ENCODE data around the gene MIF. TPM values are rescaled to one million over a fixed set of nuclear protein-coding genes. Genes with fewer than 3 reads are reported as not detected.
A peak's percentile ranks its signal among the peaks of the same experiment; 100 is the strongest.

MIF gene
- total RNA-seq, 1 experiment from 2014 or later = 1,068 TPM

DNA sequence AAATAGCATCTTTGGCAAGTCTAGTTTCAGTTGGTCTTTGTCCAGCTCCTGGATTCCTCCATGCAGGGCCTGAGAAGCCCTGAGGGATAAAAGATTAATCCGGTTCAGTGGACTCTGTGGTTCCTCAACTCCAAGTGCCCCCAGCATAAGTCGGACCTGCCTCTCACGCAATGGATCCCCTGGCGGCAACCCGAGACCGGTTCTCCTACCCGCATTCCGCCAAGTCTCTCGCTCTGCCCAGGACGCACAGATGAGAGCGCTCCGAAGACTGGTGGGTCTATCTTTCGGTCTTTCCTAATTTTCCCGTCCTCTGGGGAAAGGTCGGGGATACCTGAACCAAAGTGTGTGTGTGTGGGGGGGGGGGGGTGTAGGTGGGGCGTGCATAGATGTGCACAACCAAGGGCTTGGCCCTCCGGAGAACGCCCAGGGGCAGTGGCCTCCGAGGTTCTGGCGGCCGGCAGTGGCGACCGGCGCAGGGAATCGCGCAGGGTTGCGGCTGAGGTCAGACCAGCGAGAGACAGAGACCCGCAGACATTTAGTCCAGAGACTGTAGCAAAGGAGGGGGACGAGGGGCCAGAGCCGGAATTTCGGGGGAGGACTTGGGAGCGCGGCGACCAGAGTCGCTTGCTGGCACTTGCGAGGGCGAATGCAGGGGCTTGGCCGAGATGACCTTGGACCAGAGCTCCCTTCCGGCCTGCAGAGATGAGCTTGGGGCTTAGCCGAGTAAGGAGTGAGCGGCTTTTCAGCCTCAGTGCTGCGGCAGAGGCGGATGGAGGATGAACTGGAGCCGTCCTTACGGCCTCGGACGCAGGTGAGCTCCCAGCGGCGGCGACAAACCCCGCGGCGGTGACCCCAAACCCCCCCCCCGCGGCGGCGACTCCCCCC, 37.2 kb upstream of the MIF start:
- peaks cover 20 to 21% of the 10 kb centered on the region in 2 experiments for H3K4me1 Mint-ChIP-seq
- Histone ChIP-seq H3K14ac (ENCODE audit: insufficient read depth, low read length) (peak overlapping the region; percentile 28), H3K56ac (ENCODE audit: insufficient read length, low read depth, low read length) (no peak overlapping the region), H2BK20ac (ENCODE audit: low read depth, low read length, poor library complexity, severe bottlenecking) (no peak overlapping the region), H3K4ac (ENCODE audit: low read depth, low read length) (no peak overlapping the region), H3K79me2 (ENCODE audit: insufficient read depth, low read length) (no peaks in the 10 kb centered on the region), H2BK5ac (ENCODE audit: insufficient read length, low read length) (no peak overlapping the region), H3K18ac (ENCODE audit: insufficient read length, low read depth, low read length) (peak overlapping the region; percentile 9), H2AK5ac (ENCODE audit: insufficient read length, low read length) (no peak overlapping the region), H3K27ac (ENCODE audit: insufficient read length, low read depth, low read length) (no peak overlapping the region), H4K91ac (ENCODE audit: insufficient read length, low read depth, low read length) (no peak overlapping the region), H4K8ac (replicated peaks; ENCODE audit: insufficient read length, low read depth, low read length) (no peak overlapping the region), H2BK12ac (ENCODE audit: insufficient read length, low read depth, low read length) (no peak overlapping the region), H3K23ac (ENCODE audit: insufficient read length, low read depth, low read length) (no peak overlapping the region), H3K27me3 (ENCODE audit: insufficient read depth, low read length) (no peaks in the 10 kb centered on the region), H2BK15ac (ENCODE audit: low read depth, low read length) (no peak overlapping the region), H2AFZ (ENCODE audit: low read length) (no peak overlapping the region), H3T11ph (ENCODE audit: low read length) (no peak overlapping the region), H3K79me1 (ENCODE audit: insufficient read depth, low read depth, low read length, poor library complexity, severe bottlenecking) (no peaks in the 10 kb centered on the region), H4K20me1 (ENCODE audit: control insufficient read depth, insufficient read depth, insufficient read length) (no peaks in the 10 kb centered on the region), H3K9me3 (ENCODE audit: control insufficient read depth, low read depth, low read length) (no peaks in the 10 kb centered on the region), H3K4me2 (ENCODE audit: insufficient read depth, insufficient read length, low read length) (peak overlapping the region; percentile 91), H3K9ac (ENCODE audit: extremely low read depth, insufficient read length, low read length) (peak overlapping the region; percentile 49), H4K5ac (ENCODE audit: insufficient read length, low read depth, low read length) (no peak overlapping the region), H3K4me1 (ENCODE audit: insufficient read depth, low read length) (0 out of 2 replicates have a peak, but pooled peaks cover 2% of the 10 kb centered on the region), H3K23me2 (ENCODE audit: insufficient read length, low read depth, low read length, poor library complexity, severe bottlenecking) (peaks cover 14% of the 10 kb centered on the region), H2BK120ac (ENCODE audit: low read depth, low read length, poor library complexity, severe bottlenecking) (no peak overlapping the region)
- TF ChIP-seq, protein P1, sequence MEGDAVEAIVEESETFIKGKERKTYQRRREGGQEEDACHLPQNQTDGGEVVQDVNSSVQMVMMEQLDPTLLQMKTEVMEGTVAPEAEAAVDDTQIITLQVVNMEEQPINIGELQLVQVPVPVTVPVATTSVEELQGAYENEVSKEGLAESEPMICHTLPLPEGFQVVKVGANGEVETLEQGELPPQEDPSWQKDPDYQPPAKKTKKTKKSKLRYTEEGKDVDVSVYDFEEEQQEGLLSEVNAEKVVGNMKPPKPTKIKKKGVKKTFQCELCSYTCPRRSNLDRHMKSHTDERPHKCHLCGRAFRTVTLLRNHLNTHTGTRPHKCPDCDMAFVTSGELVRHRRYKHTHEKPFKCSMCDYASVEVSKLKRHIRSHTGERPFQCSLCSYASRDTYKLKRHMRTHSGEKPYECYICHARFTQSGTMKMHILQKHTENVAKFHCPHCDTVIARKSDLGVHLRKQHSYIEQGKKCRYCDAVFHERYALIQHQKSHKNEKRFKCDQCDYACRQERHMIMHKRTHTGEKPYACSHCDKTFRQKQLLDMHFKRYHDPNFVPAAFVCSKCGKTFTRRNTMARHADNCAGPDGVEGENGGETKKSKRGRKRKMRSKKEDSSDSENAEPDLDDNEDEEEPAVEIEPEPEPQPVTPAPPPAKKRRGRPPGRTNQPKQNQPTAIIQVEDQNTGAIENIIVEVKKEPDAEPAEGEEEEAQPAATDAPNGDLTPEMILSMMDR (conservative IDR thresholded peaks at IDR 0.05) = peak; percentile 38; the same call in 1 of the 3 replicates
- no peaks in the 10 kb centered on the region; a peak in 1 of 5 replicates for H3K9me3 Mint-ChIP-seq
- H3K27ac Mint-ChIP-seq = peak overlapping the region; percentile 92 to 97 (median 95); a peak in 6 of 7 replicates
- peak; percentile 71 for DNase-seq
- no peaks in the 10 kb centered on the region for H3K36me3 Mint-ChIP-seq (ENCODE audit: insufficient read depth in 1 of 3, low read depth in 3 of 3)
- no peaks in the 10 kb centered on the region for H3K27me3 Mint-ChIP-seq (ENCODE audit: low read depth)
- no CpG with 5 or more reads among the region's 58 CpGs for WGBS (ENCODE audit: extremely low coverage, insufficient read length, low lambda C conversion rate)
- H3K4me3 Mint-ChIP-seq = peak overlapping the region; percentile 83
